ENCODE data around the gene MBP. TPM values are rescaled to one million over a fixed set of nuclear protein-coding genes. Genes with fewer than 3 reads are reported as not detected.
A peak's percentile ranks its signal among the peaks of the same experiment; 100 is the strongest.

MBP gene
- total RNA-seq = 10 to 100 TPM; 43.0 to 65.8 TPM

- intact Hi-C loops (cut with DNase I) = no loop called here
- Histone ChIP-seq H3K9me3 (no peaks in the 10 kb centered on the region), H3K27ac (peak within 1 kb of the TSS; percentile 97), H3K9ac (ENCODE audit: low read depth in 2 of 2, low read length in 2 of 2) (peak within 1 kb of the TSS; percentile 94 to 95), H3K4me1 (peaks cover 12% of the 10 kb centered on the region), H3K36me3 (no peaks in the 10 kb centered on the region), H3K27me3 (no peaks in the 10 kb centered on the region), H3K4me3 (peak within 1 kb of the TSS; percentile 91)
- DNase-seq = peak; percentile 90
- no peak for TF ChIP-seq CTCF (IDR thresholded peaks at IDR 0.05)
Measured at GRCh38 chr18:77132369-77133050, at the start of gene MBP. MBP (minus strand) TSS chr18:77132783; CDS start chr18:77105261, 27,522 bp downstream.

DNA sequence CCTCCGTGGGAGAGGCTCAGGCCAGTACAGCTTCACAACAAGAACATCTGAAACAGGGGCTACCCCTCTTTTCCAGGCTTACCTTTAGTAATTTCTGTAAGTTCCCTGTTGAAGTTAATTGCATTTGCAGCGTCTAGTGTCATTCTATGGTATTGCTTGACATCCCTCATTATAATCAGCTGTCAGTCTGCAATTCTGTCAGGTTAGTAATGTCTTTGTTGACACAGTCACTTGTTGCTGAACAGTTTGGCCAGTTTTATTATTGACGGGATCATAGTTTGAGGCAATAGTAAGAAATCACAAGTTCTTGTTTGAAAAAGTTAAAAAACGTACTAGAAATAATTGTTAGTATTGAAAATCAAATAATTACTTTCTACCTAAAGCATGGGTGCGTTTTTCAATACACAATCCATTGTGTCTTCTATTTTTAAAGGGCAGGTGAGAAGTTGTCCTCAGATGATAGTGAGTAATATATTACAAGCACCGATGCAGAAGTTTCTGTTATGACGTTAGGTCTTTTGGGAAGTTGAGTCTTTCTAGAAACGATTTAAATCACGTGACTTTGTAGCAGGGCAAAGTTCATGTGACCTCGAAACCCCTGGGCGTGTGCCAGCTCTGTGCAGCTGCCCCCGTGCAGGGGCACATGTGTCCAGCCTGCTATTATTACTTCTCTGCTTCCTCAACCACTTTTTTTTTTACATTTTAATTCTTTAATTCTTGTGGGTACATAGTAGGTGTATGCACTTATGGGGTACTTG is 49.5 kb upstream of the MBP start:
- no peak overlapping the region for H3K4me3 ChIP-seq
- no peaks in the 10 kb centered on the region for H3K27me3 ChIP-seq
- no peaks in the 10 kb centered on the region for H3K36me3 ChIP-seq
- no peak for TF ChIP-seq CTCF (IDR thresholded peaks at IDR 0.05)
- H3K9me3 ChIP-seq = no peaks in the 10 kb centered on the region
- H3K27ac ChIP-seq = no peak overlapping the region
- H3K9ac ChIP-seq (ENCODE audit: low read depth in 2 of 2, low read length in 2 of 2) = no peak overlapping the region
- DNase-seq = no peak
- no peaks in the 10 kb centered on the region for H3K4me1 ChIP-seq
- intact Hi-C loops (cut with DNase I) = no loop called here

- H3K27me3 ChIP-seq = no peaks in the 10 kb centered on the region
- no peak for DNase-seq
- no peak for TF ChIP-seq CTCF (IDR thresholded peaks at IDR 0.05)
- H3K9me3 ChIP-seq = no peaks in the 10 kb centered on the region
- intact Hi-C loops (cut with DNase I) = no loop called here
- H3K4me1 ChIP-seq = no peaks in the 10 kb centered on the region
- H3K36me3 ChIP-seq = no peaks in the 10 kb centered on the region
- H3K4me3 ChIP-seq = no peak overlapping the region
- no peak overlapping the region for H3K27ac ChIP-seq
- no peak overlapping the region for H3K9ac ChIP-seq (ENCODE audit: low read depth in 2 of 2, low read length in 2 of 2)
Measured at GRCh38 chr18:77178559-77178958, 46.0 kb upstream of the MBP start.

- Histone ChIP-seq H3K4me1 (no peaks in the 10 kb centered on the region), H3K27me3 (no peaks in the 10 kb centered on the region), H3K36me3 (no peaks in the 10 kb centered on the region), H3K27ac (no peak overlapping the region), H3K9ac (ENCODE audit: low read depth in 2 of 2, low read length in 2 of 2) (no peak overlapping the region), H3K9me3 (no peaks in the 10 kb centered on the region), H3K4me3 (no peak overlapping the region)
- DNase-seq = no peak
- intact Hi-C loops (cut with DNase I) = no loop called here
- TF ChIP-seq CTCF (IDR thresholded peaks at IDR 0.05) = no peak
Measured at GRCh38 chr18:77177009-77177408, 44.4 kb upstream of the MBP start.

DNA sequence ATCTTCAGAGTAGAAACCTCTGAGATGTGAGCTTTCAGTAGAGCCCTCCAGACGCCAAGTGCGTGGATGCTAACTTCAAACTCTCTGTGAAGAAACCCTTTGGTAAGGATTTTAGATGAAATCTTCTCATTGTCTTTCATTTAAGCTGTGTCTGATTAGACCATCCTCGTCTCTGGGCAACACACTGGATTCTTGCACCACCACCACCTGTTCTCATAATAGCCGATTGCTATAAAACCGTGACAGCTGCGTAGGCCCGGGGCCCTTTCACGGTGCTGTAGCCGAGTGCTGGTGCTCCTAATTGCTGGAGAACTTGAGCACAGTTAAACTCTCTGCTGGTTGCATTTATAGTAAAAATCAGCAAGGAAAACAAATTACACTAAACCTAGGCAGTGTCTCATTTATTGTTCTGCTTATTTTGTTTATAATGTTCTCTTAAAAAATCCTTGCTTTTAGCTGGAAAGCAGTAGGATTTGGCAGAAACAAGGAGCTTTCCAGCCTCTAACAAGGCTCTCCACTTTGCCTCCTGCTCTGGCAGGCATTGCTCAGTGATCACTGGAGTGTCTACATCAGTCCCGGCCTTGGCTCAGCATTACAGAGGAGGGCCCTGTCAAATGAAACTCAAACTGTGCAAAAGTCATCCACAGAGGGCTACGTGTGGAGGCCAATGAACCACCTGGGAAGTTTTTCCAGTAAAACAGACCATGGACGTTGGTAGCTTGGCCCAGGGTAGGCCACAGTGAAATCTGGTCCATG is 40.9 kb upstream of the MBP start:
- H3K27me3 ChIP-seq = no peaks in the 10 kb centered on the region
- no peak for DNase-seq
- no peak overlapping the region for H3K27ac ChIP-seq
- intact Hi-C loops (cut with DNase I) = no loop called here
- no peaks in the 10 kb centered on the region for H3K36me3 ChIP-seq
- H3K9ac ChIP-seq (ENCODE audit: low read depth in 2 of 2, low read length in 2 of 2) = no peak overlapping the region
- H3K9me3 ChIP-seq = no peaks in the 10 kb centered on the region
- TF ChIP-seq CTCF (IDR thresholded peaks at IDR 0.05) = no peak
- H3K4me1 ChIP-seq = no peaks in the 10 kb centered on the region
- H3K4me3 ChIP-seq = no peak overlapping the region
